Transverse colon (tissue), 4 donors: ENCODE data around the gene SFXN1. TPM values are rescaled to one million over a fixed set of nuclear protein-coding genes. Genes with fewer than 3 reads are reported as not detected.

Experiments used
- DNase-seq: peaks from one replicate; pipeline ENCODE4 v3.0.0-alpha.2; 2019
- H3K27ac ChIP-seq, 4 donors: fragments of 200-600 bp; sonication (generic); 2 replicates each; pipeline ENCODE4 v1.5.1; 2016 to 2018; ENCODE audit warnings: inconsistent platforms in 4 of 4
- H3K27me3 ChIP-seq: fragments of 200-600 bp; sonication (generic); 2 replicates; pipeline ENCODE4 v1.5.1; 2017; ENCODE audit warnings: inconsistent platforms
- H3K36me3 ChIP-seq, 4 donors: fragments of 200-600 bp; sonication (generic); 2 replicates each; pipeline ENCODE4 v1.5.1; 2017 to 2019; ENCODE audit warnings: inconsistent platforms in 4 of 4
- H3K4me1 ChIP-seq, 4 donors: fragments of 200-600 bp; sonication (generic); 2 replicates each; pipeline ENCODE4 v1.5.1; 2017 to 2020; ENCODE audit warnings: inconsistent platforms in 4 of 4
- H3K4me3 ChIP-seq, 4 donors: fragments of 200-600 bp; sonication (generic); 1 replicate in 1 of 4; 2 replicates in 3 of 4; pipeline versions ENCODE4 v1.5.1 to v1.6.1; 2017 to 2019; ENCODE audit warnings: inconsistent platforms in 4 of 4
- H3K9me3 ChIP-seq, 2 donors: fragments of 200-600 bp; sonication (generic); 2 replicates each; pipeline ENCODE4 v1.5.1; 2017 to 2019; ENCODE audit warnings: inconsistent platforms in 2 of 2
- CTCF ChIP-seq, 5 experiments: fragments of 200-600 bp in 3 of 5; fragments of 450-650 bp in 2 of 5; sonication (generic) in 3 of 5; IDR thresholded peaks; 1 replicate in 2 of 5; 2 replicates in 3 of 5; pipeline ENCODE4 v1.5.1; 2016 to 2017; ENCODE audit warnings: antibody characterized with exemption in 5 of 5, inconsistent platforms in 3 of 5, mild to moderate bottlenecking in 2 of 5, moderate library complexity in 1 of 5
- EP300 ChIP-seq: sonication (generic); formaldehyde crosslinking; IDR thresholded peaks from one replicate; pipeline ENCODE4 v1.6.1; 2017; ENCODE audit warnings: antibody characterized with exemption, low read depth
- POLR2A ChIP-seq: fragments of 450-650 bp; IDR thresholded peaks from one replicate; pipeline ENCODE4 v1.6.1; 2016; ENCODE audit warnings: antibody characterized with exemption, mild to moderate bottlenecking, moderate library complexity
- POLR2AphosphoS5 ChIP-seq, 3 donors: sonication (generic); formaldehyde crosslinking; IDR thresholded peaks; one replicate each; pipeline ENCODE4 v1.6.1; 2016; ENCODE audit warnings: antibody characterized with exemption in 3 of 3
- WGBS, 2 donors: methylation state at CpG; one replicate each; pipeline ENCODE4 v1.1.5; 2018; ENCODE audit warnings: low coverage in 1 of 2; 5-methylcytosine and 5-hydroxymethylcytosine counted together
- in situ Hi-C, 4 donors: fragments of 200-750 bp; cut with MboI; loops; one replicate each; pipeline versions ENCODE4 v1.15.0 to v1.15.1; 2017; ENCODE audit warnings: low sequenced_read_pairs in 3 of 4, low pct_ligation_motif_present in 1 of 4, low pct_unique_long_range_greater_than_20kb in 1 of 4
- intact Hi-C: fragments of 100-400 bp; cut with DNase I; formaldehyde crosslinking; loops from one replicate; pipeline ENCODE4 v1.15.1; 2023; ENCODE audit warnings: low total_unique reads
- total RNA-seq, 4 donors: library from RNA; depleted of rRNA; stranded (reverse); fragments of >200 nt; gene quantifications; one replicate each; pipeline ENCODE4 v1.1.0, GENCODE V29; 2016

Gene SFXN1
- total RNA-seq, 4 donors from 2014 or later, result 15.7 to 192 (median 93.4) TPM

- TF ChIP-seq CTCF (IDR thresholded peaks at IDR 0.05) (no peak), POLR2A (no peak), EP300 (no peak), POLR2AphosphoS5 (IDR thresholded peaks at IDR 0.05) (no peak)
- no peak overlapping the region for H3K4me3 ChIP-seq
- no peak overlapping the region for H3K27ac ChIP-seq
- in situ Hi-C loops (no loop called here), intact Hi-C loops (no loop called here)
- H3K4me1 ChIP-seq, result peaks cover 0 to 5% (median 0%) of the 10 kb centered on the region in 4 donors
- 71 to 91% methylated on average over 6 to 7 of the region's 7 CpGs for WGBS, 2 donors
- peaks cover 0 to 55% (median 23%) of the 10 kb centered on the region in 4 donors for H3K36me3 ChIP-seq
- no peaks in the 10 kb centered on the region for H3K9me3 ChIP-seq
- DNase-seq, result no peak
- no peaks in the 10 kb centered on the region for H3K27me3 ChIP-seq
Observed at GRCh38 chr5:175517824-175518450, 39.6 kb downstream of the SFXN1 start.

- no peak overlapping the region for H3K27ac ChIP-seq
Observed at GRCh38 chr5:175519006-175519405, 40.6 kb downstream of the SFXN1 start.

GRCh38 chr5:175520321-175520720, 42.0 kb downstream of the SFXN1 start:
- Histone ChIP-seq H3K4me3 (no peak overlapping the region), H3K4me1 (peaks cover 0 to 9% (median 0%) of the 10 kb centered on the region in 4 donors), H3K9me3 (no peaks in the 10 kb centered on the region), H3K27ac (no peak overlapping the region), H3K36me3 (peaks cover 0 to 41% (median 17%) of the 10 kb centered on the region in 4 donors), H3K27me3 (no peaks in the 10 kb centered on the region)
- no peak for DNase-seq
- no peak for TF ChIP-seq CTCF (IDR thresholded peaks at IDR 0.05)
- 89 to 95% methylated on average over 1 to 5 of the region's 5 CpGs for WGBS, 2 donors
- intact Hi-C loops, result no loop called here
- in situ Hi-C loops, result no loop called here

More at GRCh38 chr5:175519006-175519405, 40.6 kb downstream of the SFXN1 start:
- no peak overlapping the region for H3K4me3 ChIP-seq
- 76 to 92% methylated on average over 2 of the region's 2 CpGs for WGBS, 2 donors
- H3K9me3 ChIP-seq, result no peaks in the 10 kb centered on the region
- TF ChIP-seq EP300 (no peak), CTCF (IDR thresholded peaks at IDR 0.05) (no peak), POLR2AphosphoS5 (IDR thresholded peaks at IDR 0.05) (no peak), POLR2A (no peak)
- in situ Hi-C loops (no loop called here), intact Hi-C loops (no loop called here)
- H3K4me1 ChIP-seq, result peaks cover 0 to 9% (median 0%) of the 10 kb centered on the region in 4 donors
- DNase-seq, result no peak
- peaks cover 0 to 45% (median 20%) of the 10 kb centered on the region in 4 donors for H3K36me3 ChIP-seq
- H3K27me3 ChIP-seq, result no peaks in the 10 kb centered on the region

- in situ Hi-C loops (no loop called here), intact Hi-C loops (no loop called here)
- Histone ChIP-seq H3K27ac (no peak overlapping the region), H3K4me3 (no peak overlapping the region), H3K9me3 (no peaks in the 10 kb centered on the region), H3K4me1 (peaks cover 0 to 9% (median 0%) of the 10 kb centered on the region in 4 donors), H3K27me3 (no peaks in the 10 kb centered on the region), H3K36me3 (peaks cover 0 to 42% (median 17%) of the 10 kb centered on the region in 4 donors)
- no peak for DNase-seq
- 97 to 100% methylated on average over 1 to 2 of the region's 2 CpGs for WGBS, 2 donors
- no peak for TF ChIP-seq POLR2AphosphoS5 (IDR thresholded peaks at IDR 0.05)
- TF ChIP-seq EP300, result no peak
- TF ChIP-seq CTCF (IDR thresholded peaks at IDR 0.05), result no peak
- no peak for TF ChIP-seq POLR2A
Observed at GRCh38 chr5:175520873-175521272, 42.5 kb downstream of the SFXN1 start.
